Stimulated activated naive CD8-positive, alpha-beta T cell treated with anti-CD3 and anti-CD28 coated beads, Interleukin-15, Interleukin-2, amounts not matched to agents 100 U/mL and 50 U/mL, for 24 hours (primary cell): Measurements from ENCODE around the gene BCL2L13.
"Not testable (repeated sequence)": the region's sequence is repeated elsewhere in the genome, so short reads cannot be mapped to it uniquely, and the experiment has no call there.

Experiments
- ATAC-seq: fragments of 150-1000 bp; cut with Tn5 transposase; one replicate; pipeline ENCODE4 v1.10.0; 2021
- DNase-seq: peaks from one replicate; pipeline ENCODE4 v3.0.0; 2021

The BCL2L13 gene

DNA sequence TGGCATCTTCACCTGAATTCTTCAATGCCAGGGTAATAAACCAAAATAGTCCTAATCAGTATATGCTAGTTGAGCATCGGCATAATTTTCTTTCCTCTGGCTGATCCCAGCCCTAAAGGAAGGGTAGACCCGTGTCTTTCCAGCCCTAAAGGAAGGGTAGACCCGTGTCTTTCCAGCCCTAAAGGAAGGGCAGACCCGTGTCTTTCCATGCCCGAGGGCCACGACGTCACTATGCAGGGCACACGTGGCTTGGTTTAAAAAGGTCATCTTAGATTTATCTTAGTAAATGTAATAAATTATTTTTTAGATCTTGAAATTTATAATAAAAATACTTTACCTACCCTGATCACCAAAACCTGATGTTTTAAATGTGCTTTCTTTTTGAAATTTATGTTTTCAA lies 90.2 kb downstream of the BCL2L13 start:
- DNase-seq, result no peak
- no peak for ATAC-seq

DNA sequence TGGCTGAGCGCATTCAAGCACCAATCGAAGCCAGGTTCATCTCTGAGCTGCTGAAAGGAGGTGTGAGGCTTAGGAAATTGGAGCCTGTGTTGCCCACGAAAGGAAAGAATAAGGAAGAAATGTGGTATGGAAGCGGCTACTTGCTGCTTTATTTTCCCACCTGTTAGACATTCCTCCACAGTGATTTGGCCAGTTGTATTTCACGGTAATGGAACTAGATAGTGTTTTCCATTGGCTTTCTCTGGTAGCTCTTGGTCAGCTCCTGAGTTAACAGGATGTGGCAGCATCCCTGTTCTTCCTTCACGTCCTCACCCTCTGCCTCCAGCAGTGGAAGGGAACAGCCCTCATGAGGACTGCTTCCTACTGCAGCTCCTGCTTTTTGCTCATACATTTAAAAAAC lies 91.0 kb downstream of the BCL2L13 start:
- no peak for ATAC-seq
- no peak for DNase-seq

DNA sequence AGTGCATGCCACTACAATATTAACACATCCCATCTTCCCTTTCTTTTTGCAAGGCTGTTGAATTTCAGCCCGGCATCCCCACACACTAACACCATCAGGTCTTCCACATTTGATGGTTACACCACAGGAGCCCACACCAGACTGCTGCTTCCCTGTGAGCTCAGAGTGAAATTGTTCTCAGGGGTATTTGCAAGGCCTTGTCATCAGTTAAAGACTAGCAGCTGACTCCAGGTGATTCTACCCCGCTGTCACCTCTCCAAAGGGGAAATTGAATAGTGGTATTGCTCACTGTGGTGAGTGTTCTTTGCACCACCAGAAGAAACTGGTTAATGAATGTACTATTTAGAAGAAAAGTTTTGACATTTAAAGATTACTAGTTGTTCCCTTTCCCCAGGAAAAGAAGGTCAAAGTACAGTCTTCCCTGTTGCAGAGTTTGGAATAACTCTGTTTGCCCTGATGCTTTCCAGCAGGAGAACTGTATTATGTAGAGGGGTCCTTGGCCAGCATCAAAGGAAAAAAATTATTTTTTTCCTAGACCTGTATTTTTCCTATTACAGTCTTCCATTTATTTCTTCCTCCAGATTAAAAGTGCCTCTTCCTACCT lies 93.8 kb downstream of the BCL2L13 start:
- DNase-seq (no peak), ATAC-seq (no peak)

DNA sequence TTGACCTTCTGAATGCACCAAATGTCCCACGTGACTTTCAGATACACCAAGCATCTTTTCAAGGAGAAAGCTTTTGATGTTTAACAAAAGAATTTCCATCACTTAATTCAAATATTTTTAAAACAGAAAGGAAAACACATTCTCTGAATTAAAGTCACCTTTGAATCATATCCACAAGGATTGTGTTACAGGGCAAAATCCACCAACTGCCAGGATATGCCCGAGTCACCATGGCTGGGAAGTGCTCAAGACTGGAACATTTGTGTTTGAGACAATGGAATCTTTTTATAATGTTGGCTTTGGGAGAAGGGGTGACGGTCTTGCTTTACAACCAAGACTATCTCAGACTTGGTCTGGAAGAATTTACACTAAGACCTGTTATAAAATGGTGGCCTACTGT lies 94.9 kb downstream of the BCL2L13 start:
- ATAC-seq (no peak), DNase-seq (no peak)

DNA sequence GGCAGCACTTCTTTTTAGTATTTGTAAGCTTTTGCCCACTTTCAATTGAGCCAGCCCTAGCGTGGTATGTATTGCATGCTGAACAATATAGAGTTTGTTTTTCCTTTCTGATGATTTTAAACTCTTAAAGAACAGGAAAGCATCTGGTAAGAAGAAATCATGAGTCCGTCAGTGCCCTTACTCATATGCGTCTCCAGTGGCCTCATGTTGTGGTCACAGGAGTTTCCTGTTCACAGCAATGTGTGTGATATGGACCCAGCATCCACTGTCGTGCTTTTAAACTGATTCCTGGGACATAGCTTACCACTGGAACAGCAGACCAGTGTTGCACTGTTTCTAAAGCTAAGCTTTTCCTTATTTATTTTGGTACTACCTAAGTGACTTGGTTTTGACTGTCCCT lies 95.6 kb downstream of the BCL2L13 start:
- ATAC-seq, result peak; percentile 92
- DNase-seq, result peak; percentile 25

DNA sequence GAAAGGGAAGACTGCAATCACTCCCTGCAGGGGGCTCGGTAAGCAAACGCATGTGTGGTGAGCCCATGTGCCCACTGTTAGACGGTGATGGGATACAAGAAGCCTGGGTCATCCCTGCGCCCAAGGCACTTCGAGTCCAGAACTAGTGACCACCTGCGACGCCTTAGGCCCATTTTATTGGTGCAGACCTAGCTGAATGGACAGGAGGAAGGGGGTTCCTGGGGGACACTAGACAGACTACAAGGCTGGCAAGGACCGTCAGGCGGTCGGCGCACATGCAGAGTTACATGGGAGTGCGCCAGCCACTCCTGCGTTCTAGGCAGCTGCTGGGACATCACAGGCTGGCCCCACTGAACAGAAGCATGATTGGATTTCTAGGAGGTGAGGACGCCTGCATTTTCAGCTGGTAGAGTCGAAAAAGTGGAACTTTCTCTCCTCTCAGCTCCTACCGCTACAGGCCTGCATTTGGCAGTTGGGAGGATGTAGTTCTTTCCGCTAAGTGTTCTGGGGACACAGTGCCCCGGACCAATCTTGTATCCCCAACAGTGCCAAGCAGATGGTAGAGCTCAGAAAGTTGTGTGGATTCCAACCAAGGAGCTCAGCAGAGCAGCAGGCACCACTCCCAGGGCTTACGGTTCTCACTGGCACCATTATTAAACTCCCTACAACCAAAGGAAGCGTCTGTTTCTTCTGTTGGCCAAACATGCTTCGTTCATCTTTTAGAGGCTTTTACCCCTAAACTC lies 100.0 kb downstream of the BCL2L13 start:
- no peak for ATAC-seq
- no peak for DNase-seq

DNA sequence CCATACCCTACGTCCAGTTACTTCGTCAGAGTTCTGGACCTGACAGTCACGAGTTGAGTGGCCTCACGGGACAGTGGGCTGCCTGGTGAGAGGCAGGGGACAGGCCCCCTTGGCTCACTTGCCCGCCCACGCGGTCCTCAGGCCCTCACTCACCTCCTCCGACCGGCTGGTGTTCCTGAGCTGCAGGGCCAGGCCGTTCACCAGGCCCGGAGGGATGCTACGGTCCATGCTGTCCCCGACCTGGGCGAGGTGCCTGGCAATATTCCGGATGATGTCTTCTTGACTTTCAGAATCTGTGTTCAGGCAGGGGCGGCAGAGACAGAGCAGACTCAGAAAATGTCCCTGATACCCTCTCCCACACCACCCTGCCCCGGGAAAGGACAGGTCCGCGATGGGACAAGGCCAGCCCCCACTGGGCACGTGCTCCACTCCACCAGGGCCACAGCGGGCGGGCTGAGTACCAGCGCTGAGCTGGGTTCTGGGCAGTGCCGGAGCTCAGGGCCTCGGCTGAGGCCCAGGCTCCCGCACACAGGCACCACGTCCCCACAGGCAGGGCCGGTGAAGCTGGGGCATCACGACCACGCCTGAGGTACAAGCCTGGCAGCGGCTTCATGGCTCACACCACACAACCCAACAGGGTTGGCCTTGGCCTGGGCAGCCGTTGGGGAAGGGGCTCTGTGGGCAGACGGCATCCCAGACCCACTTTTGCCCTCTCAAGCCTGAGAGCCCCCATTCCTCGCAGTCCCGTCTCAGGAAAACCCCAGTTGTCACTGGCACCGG lies 100.8 kb downstream of the BCL2L13 start:
- ATAC-seq (no peak), DNase-seq (no peak)

DNA sequence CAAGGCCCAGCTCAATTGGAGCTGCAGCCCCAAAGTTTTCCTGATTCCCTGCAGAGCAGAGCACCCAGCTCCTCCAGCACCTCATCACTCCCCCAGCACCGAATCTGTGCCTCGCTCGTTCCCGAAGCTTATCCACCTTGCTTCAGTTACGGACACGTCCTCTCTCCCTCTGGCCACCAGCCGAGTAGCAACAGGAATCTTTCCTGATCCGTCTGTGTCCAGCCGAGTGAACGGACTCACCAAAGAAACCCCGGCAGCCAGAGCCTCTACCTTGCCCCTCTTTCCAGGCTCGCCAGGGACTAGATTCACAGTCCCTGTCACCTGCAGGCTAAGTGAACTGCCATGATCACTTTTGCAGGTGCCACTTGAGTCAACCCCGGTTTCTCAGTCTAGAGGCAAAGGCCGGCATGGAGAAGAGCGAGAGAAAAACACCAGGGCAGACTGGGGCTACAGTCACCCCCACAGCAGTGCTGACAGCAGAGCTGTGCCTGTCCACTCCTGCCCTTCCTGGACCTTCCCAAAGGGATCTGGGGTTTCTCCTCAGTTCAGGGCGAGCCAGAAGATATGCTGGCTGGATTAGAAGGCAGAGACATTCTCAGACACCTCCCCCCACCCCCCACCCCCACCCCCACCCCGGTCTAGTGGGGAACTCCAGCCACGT lies 103.4 kb downstream of the BCL2L13 start:
- ATAC-seq (no peak), DNase-seq (no peak)

DNA sequence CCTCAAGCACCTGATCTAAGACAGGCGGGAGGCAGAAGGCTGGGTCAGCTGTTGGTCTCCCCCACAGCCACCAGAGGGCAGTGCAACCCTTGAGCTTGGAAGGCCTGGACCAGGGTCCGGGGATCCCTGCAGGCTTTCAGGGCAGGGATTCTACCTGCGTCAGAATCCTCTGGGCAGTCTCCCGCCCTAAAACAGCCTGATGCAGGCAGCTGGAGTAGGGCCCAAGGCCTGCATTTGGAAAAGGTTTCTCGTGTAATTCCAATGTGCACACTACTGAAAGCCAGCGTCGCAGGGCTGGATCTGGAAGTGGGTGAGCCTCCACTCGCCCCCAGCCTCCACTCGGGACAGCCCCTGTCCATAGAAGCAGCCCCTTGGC lies 104.0 kb downstream of the BCL2L13 start:
- DNase-seq (peak; percentile 82), ATAC-seq (peak; percentile 88)

DNA sequence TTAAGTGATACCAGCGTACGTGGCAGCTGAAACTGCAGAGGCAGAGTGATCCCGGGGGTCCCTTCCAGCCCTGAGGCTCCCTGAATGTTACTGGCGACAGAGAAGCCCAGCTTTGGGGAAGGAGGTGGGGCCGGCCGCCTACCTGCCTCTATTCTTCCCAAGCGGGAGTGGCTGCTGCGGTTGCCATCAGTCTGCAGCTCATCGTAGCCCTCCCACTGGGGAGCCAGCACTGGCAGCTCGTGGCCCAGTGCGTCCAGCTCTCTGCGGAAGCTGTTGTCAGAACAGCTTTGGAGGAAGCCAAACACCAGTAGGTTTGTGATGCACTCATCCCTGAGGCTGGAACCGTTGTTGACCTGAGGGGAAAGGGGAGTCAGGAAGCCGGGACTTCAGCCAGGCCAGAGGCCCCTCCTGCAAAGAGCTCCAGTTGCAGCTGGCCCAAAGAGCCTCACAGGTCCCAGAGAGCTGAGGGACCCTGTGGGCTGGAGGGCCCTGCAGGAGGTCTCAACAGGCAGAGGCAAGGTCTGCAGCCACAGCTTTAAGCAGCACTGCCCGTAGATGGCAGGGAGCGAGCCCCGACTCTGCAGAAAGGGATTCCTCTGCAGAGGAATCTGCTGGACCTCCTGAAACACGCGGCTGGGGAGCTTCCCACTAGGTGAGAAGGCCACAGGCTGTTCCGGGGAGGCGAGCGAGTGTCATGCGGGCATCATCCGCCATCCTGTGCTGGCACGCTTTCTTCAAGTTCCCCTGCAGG lies 105.3 kb downstream of the BCL2L13 start:
- DNase-seq, result no peak
- ATAC-seq, result no peak

DNA sequence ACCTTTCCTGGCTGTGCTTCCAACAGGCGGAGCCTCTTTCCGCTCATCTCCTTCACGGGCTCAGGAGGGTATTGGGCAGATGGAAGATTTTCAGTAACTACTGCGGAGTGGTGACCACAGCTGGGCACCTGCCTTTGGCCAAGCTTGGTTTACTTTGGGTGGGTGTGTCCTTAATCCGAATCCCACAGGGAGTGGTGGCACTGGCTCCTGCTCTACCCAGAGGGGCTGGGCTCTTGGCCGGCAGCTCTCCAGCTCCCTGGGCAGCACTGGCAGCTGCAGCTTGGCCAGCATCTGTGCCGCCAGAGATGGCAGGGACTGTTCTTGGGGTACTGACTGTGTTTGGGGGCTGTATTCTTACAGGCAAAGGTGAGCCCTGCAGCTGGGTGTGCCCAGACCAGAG lies 105.9 kb downstream of the BCL2L13 start:
- DNase-seq, result no peak
- no peak for ATAC-seq

DNA sequence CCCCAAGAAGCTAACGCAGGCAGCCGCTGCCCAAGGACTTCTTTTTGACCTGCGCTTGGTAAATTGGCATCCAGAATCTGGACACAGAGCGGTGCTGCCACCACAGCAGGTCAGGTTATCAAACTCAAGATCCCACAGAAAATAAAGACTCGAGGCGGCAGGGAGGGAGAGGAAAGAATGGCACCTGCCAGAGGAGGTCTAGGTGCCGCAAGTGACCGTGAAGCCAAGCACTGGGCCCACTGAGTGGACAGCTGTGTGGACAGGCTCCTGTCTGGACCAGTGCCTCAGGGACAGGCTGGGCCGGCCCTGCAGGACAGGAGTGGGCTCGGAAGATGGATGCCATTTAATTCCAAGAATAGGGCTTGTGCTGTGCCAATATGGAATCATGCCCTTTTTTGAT lies 108.4 kb downstream of the BCL2L13 start:
- DNase-seq (no peak), ATAC-seq (no peak)

DNA sequence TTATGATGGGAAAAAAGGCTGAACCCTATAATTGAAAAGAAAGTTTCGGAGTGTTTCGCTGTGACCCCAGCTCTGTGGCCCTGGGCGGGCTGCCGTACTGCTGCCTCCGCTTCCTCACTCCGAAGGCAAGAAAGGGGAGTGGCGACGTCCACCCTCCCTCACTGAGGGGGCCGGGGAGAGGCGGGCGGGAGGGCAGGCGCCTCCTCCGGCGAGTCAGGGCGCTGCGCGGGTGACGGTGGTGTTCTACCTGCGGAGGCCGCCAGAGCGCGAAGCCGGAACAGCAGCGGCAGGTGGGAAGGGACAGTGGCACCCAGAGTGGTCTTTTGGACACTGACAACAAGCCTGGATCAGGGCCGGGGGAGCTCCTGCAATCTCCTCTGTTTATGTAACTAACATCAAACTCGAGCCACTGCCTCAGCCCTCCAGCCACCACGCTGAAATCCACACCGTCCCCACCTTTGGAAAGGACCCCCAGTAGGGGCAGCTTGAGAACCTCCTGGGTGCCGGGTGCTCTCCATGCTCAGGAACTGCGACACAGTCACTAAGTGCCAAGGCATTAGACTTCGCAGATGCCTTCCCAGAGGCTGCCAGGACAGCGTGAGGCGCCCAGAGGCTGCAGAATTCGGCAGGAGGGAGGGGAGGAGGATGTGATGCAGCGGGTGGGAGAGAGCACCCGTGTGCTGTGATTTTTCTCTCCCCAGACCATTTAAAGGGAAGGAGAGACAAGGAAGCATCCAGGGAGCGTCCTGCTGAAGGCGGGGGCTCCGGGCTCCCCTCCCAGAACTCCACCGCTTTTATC lies 110.2 kb downstream of the BCL2L13 start:
- DNase-seq, result no peak

DNA sequence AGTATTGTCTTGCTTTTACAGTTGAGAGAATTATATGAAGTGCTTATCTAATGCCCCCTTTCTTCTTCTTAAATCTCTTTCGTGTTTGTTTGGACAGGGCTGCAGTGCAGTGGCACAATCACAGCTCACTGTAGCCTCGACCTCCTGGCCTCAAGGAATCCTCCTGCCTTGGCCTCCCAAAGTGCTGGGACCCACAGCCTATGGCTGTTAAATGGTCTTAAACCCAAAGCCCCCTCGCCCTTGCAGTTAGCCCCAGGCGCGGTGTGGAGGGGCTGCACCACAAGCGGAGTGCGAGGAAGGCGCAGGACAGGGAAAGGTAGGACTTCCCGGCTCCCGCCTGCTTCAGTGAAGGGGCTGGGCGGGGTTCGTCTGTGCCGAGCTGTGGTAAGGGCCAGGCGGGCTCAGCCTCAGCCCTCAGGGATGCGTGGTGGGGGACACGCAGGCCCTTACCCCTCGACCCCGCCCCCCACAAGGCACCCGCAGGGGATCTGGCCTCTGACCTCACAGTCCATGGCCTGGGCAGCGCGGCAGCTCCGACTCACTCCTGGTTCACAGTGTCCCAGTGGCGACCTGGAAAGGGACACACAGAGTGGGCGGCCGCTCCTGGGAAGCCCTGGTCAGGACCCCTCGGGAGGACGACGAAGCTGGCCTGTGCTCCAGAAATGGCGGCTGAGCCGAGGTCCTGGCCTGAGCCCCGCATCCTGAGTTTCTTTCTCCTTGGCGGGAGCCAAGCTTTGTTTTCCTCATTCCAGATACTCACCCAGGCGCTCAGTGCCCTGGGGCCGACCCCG lies 111.2 kb downstream of the BCL2L13 start:
- no peak for ATAC-seq
- DNase-seq, result no peak

More for the DNA sequence above, 110.2 kb downstream of the BCL2L13 start:
- no peak for ATAC-seq

DNA sequence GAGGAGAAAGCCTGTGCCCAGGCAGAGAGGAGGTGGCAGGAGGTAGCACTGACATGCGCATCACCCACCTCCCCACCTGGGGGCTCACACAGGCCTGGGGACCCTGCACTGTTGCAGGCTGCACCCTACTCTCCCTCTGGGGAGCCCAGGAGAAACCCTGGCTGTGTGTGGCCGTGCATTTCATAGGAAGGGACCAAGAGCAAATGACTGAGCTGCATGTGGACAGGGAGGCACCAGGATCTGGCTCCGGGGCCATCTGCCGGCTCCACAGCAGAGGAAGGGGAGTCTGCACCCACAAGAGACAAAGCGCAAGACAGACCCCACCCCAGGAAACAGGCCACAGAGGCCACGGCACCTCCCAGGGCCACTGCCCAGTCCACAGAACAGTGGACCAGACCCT lies 113.0 kb downstream of the BCL2L13 start:
- ATAC-seq, result no peak

DNA sequence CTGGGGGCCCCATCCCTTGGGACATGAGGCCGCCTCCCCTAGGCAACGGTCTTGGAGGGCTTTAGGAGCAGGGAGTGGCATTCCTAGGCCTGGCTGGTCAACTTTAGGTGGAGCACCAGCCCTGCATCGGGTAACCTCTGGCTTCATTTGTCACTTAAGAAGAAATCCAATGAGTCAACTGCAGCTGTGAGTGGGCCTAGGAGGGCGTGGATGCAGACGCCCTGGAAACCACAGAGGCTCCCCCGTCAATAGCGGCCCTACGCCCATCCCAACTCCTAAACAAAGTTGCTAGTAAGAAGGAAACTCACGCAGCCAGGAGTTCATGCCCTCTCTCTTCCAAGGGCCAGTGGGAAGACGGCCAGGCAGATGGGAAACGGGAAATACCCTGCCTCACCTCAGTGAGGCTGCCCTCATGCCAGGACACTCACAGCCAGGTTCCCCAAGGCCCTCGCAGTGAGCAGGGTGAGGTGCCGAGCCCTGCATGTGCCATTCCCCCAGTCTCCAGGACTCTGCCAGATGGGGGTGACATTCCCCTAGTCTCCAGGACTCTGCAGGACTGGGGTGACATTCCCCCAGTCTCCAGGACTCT lies 114.9 kb downstream of the BCL2L13 start:
- no peak for DNase-seq
- ATAC-seq, result peak; percentile 20

More for the DNA sequence above, 113.0 kb downstream of the BCL2L13 start:
- no peak for DNase-seq

DNA sequence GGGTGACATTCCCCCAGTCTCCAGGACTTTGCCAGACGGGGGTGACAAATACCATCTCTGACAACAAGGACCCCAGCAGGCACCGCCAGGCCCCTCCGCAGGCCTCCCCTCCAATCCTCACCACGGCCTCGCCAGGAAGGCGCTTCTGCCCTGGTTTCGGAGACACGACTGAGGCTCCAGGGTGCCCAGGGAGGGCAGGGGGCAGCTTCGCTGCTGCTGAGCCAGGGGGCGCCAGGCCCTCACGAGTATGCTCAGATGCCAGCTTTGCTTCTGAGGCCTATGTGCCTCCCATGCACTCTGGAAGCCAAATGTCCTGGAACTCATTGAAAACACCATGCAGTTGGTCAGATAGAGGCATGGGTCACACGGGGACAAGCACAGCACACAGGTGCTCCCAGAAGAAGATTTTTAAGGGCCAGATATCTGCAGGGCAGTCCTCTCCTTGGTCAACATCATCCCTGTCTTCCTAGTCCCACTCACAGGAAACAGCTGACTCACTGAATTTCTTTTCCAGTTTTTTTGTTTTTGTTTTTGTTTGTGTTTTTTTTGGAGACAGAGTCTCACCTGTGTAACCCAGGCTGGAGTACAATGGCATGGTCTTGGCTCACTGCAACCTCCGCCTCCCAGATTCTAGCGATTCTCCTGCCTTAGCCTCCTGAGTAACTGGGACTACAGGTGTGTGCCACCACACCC lies 115.8 kb downstream of the BCL2L13 start:
- peak; percentile 63 for DNase-seq
- peak; percentile 67 for ATAC-seq

DNA sequence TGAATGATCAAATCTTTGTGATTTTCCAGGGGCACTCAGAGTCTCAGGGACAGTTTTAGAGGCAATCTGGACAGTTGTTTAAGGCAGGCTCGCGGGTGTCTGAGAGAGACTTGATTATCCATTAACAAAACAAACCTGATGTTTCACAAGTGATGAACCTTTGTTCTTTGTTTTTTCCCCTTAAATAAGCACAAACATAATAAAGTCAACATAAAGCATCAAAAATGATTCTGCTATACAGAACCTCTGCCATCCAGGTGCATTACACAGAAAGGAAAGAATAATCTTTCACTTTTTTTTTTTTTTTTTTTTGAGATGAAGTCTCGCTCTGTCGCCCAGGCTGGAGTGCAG lies 122.6 kb downstream of the BCL2L13 start:
- no peak for DNase-seq
- no peak for ATAC-seq

DNA sequence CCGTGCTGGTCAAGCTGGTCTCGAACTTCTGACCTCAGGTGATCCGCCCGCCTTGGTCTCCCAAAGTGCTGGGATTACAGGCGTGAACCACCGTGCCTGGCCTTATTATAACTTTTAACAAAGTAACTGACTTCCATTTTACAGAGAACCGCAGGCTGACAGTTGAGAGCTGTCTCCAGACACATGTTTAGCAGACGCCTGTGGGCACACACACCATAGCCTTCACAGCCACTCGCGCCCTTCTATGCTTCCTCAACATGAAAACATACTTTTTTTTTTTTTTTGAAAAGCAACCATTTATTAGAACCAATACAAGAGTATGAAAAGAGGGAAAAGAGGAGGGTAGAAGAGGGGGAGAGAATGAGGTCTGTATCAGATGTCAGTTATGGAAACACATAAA lies 124.9 kb downstream of the BCL2L13 start:
- not testable (repeated sequence) for DNase-seq, ATAC-seq
